ENCODE data around the gene RBP2.
A peak's percentile ranks its signal among the peaks of the same experiment; 100 is the strongest.

Gene RBP2

DNA sequence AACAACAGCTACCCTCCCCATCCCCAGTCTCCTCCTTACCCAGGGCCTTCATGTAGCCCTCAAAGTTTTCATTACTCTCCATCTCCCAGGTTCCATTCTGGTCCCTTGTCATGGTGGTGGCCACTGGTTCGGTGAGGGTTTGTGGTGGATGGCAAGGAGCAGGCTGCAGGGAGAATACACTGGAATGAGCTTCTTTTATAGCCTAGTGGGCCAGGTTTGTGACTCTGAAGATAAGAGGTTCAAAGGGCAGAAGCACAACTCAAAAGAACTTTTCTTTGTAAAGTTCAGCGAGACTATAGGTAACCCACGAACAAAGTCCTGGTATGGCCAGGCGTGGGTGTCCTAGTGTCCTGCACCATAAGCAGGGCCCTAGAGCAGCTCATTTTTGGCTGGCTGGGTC, at the start of gene RBP2:
RBP2 (minus strand) TSS at position 169 of the 400 bp plus-strand sequence; CDS start at position 112, 57 bp downstream.
- no peak for DNase-seq

DNA sequence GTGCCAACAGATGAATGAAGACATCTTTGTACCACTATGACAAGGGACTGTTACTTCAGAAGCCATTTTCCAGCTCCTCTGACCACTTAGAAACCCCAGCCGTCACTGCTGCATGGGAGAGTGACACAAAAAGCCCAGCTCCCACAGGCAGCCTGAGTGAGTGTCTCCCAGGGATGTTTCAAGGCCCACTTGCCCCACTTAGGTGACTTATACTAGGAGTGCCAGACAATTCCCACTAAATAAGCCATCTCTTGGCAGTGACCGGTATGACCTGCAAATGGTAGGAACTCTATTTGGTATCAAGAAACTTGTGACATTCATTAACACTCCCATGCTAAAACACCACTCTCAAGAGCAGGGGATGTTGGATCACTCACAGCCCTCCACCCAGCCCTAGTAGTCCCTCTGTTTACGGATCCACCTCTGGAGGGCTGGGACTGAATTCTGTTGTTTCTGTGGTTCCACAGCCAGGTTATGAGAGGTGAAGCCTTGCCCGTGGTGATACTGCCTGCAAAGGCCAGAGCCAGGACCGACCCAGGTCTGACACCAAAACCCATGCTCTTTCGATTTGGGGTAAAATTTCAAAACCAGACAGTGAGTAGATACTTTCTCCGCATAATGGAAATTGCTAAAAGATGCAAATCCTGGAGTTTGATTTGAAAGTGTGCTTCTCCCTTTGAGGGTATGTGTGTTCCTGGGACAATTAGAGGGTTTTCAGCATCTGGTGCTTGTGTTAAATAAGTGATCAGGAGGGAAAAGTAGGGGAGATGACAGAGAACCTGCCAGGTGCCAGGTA, 48.7 kb upstream of the RBP2 start:
- no peak for DNase-seq

DNA sequence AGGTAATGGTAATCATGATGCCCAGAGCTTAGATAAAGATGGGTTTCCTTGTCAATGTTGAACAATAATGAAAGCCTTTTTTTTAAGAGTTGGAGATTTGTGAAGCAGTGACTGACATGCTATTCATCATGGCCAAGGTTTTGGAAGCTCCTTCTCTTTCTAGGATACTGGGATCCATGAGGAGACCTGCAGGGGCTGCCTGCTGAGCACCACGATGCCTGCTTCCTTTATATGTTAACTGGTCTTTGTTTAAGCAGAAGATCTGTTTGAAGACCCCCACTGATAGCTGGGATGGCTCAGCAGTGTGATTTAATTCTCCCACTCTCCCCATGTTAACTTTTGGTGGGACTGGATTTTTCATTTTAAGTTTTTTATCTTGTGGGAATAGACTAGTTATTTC, 47.4 kb upstream of the RBP2 start:
- no peak for DNase-seq

DNA sequence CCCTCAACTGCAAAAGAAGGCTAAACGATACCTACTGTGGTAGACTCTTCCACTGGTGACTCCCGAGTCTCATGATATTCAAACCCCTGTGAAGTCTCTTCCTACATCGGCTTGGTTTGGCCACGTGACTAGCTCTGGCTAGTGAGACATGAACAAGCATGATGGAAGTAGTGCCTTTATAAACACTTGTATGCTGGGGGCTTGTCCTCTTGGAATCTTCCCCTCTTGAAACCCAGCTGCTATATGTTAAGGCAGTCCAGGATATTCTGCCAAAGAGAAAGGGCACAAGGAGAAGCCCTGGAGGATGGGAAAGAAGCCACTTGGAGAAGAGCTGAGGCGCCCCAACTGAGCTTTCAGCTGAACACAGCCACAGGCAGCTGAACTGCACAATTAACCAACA, 46.9 kb upstream of the RBP2 start:
- DNase-seq: no peak

DNA sequence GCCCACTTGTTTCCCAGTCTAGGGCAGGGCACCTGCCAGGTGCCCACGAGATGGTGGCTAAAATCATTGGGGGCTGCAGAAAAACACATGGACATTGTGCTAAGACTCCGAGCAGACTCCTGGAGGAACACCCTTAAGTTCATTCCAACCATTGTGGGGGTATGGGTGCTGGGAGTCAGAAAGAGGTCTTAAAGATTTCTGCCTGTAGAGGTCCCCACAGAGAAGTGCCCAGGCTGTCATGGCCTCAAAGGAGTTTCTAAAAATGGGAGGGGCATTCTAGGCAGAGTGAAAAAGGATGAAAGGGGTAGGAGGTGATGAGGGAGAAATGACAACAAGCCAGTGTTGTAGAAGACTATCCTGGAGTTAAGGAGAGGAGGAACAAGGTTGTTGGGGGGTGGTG, 46.1 kb upstream of the RBP2 start:
- DNase-seq: peak; percentile 10

DNA sequence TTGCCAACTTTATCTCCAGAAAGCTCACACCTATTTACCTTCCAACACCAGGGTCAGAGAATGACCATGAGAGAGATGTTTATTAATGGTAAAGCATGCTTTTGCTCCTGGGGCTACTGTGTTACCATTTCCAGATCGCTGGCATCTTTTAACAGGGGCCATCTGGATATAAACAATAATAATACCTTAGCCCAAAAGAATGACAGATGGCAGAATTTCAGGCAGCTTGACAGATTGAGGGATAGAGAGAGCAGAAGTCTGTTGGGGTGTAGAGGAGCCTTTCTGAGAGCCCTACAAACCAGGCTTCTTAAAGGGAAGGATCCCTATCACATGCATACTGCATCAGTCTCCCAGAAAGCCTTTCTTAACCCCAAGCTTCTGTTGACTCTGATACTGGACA, 45.5 kb upstream of the RBP2 start:
- no peak for DNase-seq

DNA sequence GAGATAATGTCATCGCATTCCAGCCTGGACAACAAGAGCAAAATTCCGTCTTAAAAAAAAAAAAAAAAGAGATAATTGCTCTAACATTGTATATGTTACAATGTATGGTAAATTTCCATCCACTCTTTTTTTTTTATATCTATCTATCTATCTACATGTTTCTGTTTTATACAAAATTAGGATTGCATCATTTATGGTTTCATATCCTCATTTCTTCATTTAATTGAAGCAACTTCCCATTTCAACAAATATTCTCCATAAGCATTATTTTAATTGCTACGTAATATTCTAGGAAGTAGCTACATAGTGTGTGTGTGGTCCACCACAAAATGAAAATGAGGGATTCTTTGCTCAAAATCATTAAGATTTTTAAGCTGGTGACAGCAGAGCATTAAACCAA, 44.8 kb upstream of the RBP2 start:
- DNase-seq: no peak

DNA sequence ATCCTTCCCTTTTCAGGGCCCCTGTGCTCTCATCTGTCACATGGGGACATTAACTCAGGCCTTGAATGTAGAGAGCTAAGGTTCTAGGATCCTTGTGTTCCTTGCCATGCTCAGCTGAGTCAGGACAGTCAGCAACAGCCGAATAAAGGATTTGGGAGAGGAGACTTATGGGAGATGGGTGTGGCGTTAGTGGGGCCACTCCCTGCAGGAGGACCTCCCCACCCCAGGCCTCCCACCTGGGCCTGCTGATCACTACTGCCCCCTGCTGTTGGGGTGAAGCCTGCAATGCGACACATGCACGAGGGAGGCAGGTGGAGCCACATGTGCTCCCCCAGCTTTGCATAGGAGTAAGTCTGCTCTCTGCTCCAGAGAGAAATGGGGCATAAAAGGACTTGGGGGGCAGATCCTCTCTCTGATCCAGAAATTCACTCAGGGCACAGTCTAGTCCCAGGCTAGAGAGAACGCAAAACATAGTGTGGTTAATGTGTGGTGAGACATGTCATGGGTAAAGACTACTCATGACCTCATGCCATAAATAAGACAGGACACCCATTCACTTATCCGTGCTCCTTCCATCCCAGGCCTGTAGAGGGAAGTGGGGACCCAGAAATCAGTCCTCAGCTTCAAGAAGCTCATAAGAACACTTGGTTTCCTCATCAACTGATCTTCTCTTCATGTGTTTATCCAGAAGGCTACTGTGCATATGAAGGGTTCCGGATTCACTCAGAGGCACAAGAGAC, 43.9 kb upstream of the RBP2 start:
- DNase-seq: peak; percentile 39

DNA sequence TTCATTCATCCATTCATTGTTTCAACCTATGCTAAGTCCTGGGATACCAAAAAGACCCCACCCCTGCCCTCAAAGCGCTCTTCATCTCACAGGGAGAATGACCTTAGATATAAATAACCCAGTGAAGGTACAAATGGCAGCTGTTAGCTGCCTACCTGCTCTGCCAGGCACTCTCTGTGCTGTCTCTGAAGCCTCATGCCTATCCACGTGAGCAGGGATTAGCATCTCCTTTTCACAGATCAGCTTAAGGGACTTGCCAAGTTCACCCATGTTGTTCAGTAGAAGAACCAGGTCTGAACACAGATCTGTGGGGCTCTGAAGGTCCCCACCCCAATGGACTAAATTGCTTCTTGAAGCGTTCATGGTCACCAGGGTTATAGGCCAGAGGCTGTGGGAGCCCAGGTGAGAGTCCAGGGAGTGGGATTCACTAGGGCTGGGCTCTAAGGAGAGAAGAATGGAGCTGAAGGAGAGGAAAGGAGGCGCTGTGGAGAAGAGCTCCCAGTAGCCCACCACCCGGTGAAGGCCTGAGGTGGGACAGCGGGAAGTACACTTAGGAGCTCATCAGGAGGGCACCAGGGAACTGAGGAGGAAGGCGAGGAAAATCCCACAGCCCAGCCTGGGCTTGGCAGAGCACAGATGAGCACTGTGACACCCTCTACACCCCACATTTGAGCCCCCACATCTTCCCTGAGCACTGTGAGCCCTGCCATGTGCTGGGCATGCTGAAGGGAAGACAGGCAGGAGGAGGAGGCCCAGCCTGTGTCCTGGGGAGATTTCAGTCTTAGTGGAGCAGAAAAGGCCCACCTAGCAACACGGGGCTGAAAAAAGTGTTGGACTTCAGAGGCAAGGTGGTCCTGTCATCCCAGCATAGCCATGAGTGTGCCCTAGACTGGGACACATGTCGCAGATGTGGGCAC, 42.9 kb upstream of the RBP2 start:
- DNase-seq: no peak

DNA sequence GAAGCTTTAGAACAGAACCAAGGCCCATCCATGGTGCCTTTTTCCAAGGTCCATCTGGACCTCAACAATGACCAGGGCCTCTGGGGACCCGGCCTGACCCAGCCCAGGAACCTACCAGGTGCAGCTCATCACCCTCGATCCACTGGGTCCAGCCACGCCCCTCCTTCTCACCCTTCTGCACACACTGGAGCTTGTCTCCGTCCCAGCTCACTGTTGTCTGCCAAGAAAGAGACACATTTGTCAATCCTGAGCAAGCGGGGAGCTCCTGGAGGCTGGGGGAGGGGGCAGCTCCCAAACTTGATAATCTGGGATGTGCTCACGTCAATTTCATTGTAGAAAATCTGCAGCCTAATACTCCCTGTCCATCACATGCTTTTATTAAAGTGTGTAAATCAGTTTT, 42.0 kb upstream of the RBP2 start:
- DNase-seq: no peak

DNA sequence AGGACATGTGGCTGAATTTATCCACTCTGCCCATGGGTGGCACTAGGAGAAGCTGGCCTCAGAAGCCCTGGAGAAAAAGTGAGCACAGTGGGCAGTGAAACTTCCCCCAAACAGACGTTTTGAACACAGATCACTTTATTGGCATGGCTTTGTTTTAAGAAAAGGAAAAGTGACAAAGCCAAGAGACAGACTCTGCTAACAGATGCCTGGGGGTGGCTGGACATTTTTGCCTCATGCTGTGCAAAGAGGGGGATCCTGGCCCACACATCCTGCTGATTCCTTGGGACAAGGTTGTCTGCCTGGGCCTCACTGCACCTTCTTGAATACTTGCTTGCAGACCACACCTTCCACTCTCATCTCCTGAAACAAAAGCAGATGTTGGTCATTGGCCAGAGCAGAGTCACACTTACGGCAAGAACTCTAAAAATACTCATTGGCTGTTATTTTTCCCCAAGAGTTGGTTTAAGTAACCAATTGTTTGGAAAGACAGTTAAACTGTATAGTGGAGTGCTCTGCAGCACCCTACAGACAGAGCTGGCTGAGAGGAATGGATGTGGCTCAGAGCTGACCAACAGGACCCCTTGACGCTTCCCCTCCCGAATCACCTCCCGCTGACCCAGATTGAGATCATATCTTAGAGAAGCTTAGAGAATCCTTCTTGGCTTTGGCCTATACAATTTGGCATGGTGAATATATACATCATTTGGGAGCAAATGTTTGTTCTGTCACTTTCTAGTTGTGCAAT, 41.2 kb upstream of the RBP2 start:
- DNase-seq: no peak

DNA sequence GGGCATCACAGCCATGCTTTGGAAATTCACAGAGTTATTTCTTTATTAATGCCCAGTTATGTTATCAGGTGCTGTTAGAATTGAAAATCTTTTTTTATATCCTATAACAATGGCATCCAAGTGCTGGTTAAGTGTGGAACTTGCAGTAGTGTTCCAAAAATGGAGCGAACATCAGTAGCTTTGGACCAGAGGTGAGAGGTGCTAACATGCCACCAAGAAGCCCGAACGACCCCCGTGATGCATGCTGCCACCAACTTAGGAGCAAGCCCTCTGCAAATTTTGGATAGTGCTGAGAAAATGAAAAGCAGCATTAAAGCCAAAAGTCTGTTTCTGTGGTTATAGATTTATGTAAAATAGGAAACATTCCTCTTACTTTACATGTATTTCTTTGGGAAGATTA, 38.4 kb upstream of the RBP2 start:
- DNase-seq: no peak

DNA sequence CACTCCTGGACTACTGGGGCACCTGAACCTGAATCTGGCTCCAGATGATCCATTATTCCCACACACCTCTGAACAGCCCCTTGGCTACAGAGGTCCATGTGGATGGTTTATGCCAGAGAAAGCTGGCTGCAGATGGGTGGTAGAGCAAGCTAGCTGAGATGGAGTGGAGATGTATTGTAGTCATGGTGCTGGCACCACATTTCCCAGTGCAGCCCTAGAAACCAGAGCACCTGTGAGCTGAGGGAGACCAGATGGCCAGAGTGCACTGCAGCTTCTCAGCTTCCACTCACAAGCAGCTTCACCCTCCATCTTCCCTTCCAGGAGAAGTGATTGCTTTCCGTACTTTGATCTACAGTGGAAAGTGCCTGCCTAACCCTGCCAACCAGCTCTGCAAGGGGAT, 33.3 kb upstream of the RBP2 start:
- no peak for DNase-seq

DNA sequence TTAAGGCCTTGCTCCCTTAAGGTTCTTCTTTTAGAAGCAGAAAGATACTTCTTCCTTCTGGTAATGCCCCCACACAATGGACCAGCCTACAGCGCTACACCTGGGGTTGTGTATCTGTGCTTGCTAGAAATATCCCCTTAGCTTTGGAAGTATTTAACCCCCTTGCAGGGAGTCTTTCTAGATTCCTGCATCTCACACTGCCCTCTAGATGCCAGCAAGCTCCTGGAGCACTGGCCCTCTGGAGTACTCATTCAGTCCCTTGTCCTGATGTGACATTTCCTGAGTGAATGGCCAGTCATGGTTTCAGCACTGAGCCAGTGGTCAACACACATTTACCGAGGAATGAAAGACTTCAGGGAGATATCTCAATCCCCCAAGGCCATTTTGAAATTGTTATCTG, 30.4 kb upstream of the RBP2 start:
- no peak for DNase-seq

DNA sequence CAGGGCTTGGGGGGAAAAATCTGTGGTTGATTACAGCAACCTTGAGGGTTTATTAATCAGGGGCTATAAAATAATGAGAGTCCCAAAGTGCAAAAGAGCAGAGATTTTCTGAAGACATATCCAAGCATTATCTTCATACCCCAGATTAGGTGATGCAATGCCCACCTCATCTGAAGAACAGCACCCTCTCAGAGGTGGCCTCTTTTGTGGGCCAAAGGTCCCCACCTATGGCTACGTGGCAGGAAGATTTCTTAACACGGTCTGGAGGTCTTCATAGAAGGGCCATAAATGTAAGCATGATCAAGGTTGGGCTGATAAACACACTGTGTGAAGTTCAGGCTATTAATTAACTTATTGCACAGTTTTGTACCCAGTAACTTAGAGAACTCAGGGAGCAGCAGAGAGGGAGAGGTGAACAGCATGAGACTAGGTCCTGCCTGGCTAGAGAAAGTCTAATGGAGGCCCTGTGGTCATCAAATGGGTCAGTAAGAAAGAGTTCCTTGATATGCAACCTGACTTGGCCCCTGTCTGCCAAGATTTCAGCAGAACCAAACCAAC, 29.6 kb upstream of the RBP2 start:
- no peak for DNase-seq

DNA sequence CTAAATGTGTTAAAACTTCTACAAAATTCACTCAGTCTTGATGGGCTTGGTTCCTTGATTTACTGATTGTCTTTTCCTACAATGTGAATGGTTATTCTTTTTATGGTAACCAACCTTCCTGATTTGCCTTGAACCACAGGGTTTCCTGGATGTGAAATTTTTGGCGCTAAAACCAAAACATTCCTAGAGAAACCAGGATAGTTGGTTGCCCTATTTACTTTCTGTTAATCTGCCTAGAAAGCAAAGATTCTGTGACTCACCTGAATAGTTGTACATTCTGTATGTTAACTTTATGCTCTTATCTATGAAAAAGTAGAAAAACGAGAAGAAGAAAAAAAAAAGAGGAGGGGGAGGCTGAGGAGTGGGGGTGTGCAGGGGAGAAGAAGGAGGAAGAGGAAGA, 23.2 kb upstream of the RBP2 start:
- DNase-seq: no peak

DNA sequence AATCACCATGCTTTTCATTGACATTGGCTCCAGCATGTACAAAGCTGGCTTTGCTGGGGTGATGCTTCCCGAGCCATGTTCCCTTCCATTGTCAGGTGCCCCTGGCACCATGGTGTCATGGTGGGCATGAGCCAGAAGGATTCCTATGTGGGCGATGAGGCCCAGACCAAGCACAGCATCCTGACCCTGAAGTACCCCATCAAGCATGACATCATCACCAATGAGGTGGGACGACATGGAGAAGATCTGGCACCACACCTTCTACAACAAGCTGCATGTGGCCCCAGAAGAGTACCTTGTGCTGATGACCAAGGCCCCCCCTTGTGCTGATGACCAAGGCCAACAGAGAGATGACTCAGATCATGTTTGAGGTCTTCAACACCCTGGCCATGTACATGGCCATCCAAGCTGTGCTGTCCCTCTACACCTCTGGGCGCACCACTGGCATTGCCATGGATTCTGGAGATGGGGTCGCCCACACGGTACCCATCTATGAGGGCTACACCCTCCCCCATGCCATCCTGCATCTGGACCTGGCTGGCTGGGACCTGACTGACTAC, 17.6 kb upstream of the RBP2 start:
- no peak for DNase-seq

DNA sequence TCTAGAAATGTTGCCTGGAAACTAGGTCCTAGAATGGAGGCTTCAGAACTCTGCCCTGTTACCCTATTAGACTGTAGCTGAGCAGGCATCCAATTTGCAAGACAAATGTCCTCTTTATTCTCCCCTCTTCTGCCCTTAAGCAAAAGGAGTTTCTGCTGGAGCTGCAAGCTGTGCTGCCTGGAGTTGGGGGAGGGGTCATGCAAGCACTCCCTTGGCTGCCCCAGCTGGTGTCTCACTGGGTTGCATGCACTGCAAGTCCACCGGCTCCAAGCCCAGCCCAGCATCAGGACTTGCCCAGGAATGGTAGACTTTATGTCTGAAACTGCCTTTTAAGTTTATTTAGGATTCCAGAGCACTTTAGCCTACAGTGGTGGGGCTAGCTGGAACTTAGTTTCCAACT, 15.7 kb upstream of the RBP2 start:
- DNase-seq: no peak

DNA sequence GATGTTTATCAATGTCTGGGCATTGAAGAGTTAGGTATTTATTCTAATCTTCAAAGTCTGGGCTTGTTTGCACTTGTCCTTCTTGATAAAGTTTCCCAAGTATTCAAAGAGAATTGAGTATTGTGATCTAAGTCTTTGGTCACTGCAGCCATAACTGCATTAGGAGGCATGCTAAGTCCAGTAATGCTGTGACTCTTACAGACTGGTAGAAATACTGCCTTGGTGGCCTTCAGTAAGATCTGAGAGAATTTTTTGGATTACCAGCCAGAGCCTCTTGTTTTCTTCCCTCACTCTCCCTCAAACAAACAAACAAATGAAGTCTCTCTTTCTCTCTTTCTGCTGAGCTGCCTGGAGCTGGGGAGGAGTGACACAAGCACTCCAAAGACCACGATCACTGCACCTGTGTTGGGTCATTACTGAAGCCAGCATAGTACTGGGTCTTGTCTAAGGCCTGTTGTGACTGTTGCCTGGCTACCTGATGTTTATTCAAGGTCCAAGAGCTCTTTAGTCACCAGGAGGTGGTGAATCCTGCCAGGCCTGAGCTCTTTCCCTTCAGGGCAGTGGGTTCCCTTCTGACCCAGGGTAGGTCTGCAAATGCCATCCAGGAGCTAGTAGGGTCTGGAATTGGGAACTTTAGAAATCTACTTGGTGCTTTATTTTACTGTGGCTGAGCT, 14.8 kb upstream of the RBP2 start:
- DNase-seq: no peak

DNA sequence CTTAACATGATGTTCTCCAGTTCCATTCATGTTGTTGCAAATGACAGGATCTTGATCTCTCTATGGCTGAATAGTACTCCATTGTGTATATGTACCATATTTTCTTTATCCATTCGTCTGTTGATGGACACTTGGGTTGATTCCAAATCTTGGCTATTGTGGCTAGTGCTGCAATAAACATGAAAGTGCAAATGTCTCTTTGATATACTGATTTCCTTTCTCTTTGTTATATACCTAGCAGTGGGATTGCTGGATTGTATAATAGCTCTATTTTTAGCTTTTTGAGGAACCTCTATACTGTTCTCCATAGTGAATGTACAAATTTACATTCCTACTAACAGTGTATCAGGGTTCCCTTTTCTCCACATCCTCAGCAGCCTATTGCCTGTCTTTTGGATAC, 5.9 kb upstream of the RBP2 start:
- DNase-seq: no peak

DNA sequence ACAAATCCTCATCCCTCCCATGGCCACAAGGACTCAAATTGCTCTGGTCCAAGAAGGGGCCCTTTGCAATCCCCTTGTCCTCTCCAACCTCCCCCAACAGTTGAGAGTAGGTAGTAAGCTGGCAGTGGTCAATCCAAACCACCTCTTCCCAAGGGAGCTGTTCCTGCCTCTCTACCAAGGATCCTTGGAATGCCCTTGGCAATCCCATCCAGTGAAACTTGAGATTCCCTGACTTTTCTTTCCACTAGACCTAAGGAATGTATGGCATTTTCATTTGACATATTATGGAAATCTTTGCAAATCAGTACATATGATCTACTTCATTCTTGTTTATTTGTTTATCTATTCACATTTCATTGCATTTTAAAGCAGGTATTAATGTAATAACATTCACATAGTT, 4.8 kb upstream of the RBP2 start:
- no peak for DNase-seq

DNA sequence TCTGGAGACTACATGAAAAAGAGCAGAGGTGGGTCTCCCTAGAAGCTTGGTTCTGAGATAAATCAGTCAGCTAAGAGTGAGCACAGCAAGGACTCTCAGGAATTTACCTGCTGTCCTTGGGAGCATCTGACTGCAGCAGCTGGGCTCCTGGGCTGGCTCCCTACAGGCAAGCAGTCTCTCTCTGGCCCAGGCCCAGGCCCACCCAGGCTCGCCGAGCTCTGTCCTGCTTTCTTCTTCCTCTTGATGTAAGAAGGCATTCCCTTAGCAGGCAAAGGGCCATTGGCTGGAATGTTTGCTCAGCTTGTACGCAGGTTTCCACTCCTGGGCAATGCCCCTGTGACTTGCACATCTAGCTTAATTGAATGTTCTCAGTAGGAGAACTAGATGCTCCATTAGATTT, 4.3 kb upstream of the RBP2 start:
- DNase-seq: no peak

Data from hematopoietic multipotent progenitor cell treated with erythropoietin and hydrocortisone succinate and interleukin-3 and kit ligand, for 4 days (in vitro differentiated cells).